ENCODE data around the gene GRM3.

GRM3 gene

GRCh38 chr7:86904949-86905834 is 261.5 kb downstream of the GRM3 start:
- no peak for DNase-seq (ENCODE audit: low read depth in 2 of 2)

GRCh38 chr7:86908948-86909347 is 265.2 kb downstream of the GRM3 start:
- no peak for DNase-seq (ENCODE audit: low read depth in 2 of 2)

- no peak for DNase-seq (ENCODE audit: low read depth in 2 of 2)
Observed at GRCh38 chr7:86911659-86912058, 267.9 kb downstream of the GRM3 start.

GRCh38 chr7:86913709-86914108 is 270.0 kb downstream of the GRM3 start:
- no peak for DNase-seq (ENCODE audit: low read depth in 2 of 2)
